ENCODE results near the gene HOMER2. TPM values are rescaled to one million over a fixed set of nuclear protein-coding genes. Genes with fewer than 3 reads are reported as not detected.

HOMER2 gene
- polyA plus RNA-seq, 1 experiment = 1.1 TPM

DNA sequence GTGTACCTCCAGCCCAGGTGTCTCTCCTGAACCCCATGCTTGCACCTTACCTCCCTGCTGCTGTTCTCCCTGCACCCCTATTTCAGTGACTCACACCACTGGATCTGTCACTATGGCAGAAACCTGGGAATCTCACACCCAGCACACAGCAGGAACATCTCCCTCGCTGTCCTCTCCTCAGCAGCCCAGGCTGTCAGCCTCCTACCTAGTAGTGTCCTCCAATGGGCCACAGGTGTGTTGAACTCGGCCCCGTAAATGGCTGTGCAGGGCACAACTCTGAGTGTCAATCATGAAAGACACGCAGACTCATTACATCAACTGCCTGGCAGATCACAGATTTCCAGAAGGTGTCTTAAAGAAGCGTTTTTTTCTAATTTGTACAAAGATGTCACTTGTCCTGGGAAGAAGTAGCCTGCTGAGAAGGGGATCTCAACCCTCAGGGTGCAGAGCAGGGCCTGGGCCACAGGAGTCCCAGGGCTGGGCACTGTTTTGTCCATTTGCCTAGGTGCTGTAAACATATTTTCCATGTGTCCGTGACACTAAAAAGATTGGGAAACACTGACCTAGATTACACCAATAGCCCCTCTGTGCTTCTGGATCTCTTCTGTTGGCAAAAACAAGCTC is 33.8 kb downstream of the HOMER2 start:
- no peak for DNase-seq (ENCODE audit: low read depth, low spot score)
- Histone ChIP-seq H3K4me3 (ENCODE audit: low read depth, low read length) (no peak overlapping the region), H3K27me3 (ENCODE audit: control insufficient read depth, insufficient read depth, low read length) (peaks cover 2% of the 10 kb centered on the region), H3K27ac (ENCODE audit: low read depth, low read length) (no peak overlapping the region), H3K9me3 (ENCODE audit: control insufficient read depth, insufficient read depth, low read length) (no peaks in the 10 kb centered on the region)
- TF ChIP-seq, protein P1, sequence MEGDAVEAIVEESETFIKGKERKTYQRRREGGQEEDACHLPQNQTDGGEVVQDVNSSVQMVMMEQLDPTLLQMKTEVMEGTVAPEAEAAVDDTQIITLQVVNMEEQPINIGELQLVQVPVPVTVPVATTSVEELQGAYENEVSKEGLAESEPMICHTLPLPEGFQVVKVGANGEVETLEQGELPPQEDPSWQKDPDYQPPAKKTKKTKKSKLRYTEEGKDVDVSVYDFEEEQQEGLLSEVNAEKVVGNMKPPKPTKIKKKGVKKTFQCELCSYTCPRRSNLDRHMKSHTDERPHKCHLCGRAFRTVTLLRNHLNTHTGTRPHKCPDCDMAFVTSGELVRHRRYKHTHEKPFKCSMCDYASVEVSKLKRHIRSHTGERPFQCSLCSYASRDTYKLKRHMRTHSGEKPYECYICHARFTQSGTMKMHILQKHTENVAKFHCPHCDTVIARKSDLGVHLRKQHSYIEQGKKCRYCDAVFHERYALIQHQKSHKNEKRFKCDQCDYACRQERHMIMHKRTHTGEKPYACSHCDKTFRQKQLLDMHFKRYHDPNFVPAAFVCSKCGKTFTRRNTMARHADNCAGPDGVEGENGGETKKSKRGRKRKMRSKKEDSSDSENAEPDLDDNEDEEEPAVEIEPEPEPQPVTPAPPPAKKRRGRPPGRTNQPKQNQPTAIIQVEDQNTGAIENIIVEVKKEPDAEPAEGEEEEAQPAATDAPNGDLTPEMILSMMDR (IDR thresholded peaks at IDR 0.05; ENCODE audit: low read depth, low read length) = no peak
- ChIA-PET CTCF (no interaction called here), POLR2A (no interaction called here)

DNA sequence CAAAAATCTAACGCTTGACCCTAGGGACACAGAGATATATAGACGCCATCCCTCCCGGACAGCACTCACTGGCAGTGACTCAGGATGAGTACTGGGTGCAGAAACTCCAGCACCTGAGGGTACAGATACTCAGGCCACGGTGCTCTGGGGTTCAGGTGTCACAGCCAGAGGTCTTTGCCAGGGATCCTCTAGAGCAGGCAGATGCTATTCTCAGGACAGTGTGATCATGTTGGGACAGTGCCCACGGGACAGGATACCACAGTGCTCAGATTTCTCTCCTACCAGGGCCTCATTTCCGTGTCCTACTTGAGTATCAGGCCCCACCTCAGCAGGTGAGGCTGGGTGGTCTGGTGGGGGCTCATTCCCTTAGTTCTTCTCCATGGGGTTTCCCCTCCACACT is 34.4 kb downstream of the HOMER2 start:
- no peak overlapping the region for H3K27ac ChIP-seq (ENCODE audit: low read depth, low read length)
- TF ChIP-seq, protein P1 (IDR thresholded peaks at IDR 0.05; ENCODE audit: low read depth, low read length) = no peak
- H3K4me3 ChIP-seq (ENCODE audit: low read depth, low read length) = no peak overlapping the region
- peaks cover 2% of the 10 kb centered on the region for H3K27me3 ChIP-seq (ENCODE audit: control insufficient read depth, insufficient read depth, low read length)
- ChIA-PET POLR2A (no interaction called here), CTCF (no interaction called here)
- no peaks in the 10 kb centered on the region for H3K9me3 ChIP-seq (ENCODE audit: control insufficient read depth, insufficient read depth, low read length)
- no peak for DNase-seq (ENCODE audit: low read depth, low spot score)

DNA sequence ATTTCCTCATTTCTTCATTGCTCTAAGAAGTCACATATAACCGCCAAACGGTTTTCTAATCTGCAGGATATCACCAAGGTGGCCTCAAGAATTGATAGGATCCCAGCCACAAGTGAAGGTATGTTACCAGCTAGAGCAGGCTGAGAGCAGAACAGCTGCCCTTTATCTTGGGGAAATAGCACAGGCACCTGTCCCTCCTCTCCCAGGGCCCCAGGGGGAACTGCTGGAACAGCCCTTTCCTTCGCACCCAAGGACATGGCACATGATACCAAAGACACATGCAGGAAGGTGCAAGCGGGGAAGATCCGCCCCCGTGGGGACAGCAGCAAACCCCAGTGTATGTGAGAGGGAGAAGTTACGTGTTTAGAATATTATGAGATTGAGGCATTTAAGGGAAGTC is 35.3 kb downstream of the HOMER2 start:
- CTCF ChIA-PET = no interaction called here
- DNase-seq (ENCODE audit: low read depth, low spot score) = no peak
- H3K27me3 ChIP-seq (ENCODE audit: control insufficient read depth, insufficient read depth, low read length) = peaks cover 2% of the 10 kb centered on the region

DNA sequence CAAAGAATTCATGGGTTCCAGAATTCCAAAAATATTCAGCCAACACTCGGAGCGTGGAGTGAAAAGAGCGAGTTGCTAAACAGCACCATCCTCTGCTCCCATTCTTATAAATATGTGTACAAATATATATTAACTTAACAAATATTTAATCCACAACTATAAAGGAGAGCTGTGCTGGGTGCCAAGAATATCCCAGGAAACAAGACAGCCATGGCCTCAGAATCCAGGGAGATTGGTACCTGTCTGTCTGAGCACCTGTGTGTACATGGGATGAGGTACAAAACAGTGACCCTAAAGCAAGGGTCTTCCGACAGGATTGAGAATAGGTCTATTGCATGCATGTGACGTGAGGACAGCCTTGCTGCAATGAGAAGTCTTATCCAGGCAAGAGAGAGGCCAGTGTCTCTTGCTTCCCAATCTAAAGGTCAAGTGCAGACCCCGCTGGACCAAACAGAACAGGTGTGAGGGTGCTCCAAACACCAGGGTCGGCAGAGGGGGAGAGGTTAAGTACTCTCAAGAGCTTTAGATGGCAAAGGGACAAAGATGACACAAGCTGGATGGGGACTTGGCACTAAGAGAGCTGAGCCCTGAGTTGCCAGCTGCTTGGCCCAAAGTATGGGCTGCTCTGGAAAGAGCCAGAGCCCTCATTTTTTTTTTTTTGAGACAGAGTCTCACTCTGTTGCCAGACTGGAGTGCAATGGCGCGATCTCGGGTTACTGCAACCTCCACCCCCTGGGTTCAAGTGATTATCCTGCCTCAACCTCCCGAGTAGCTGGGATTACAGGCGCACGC is 36.2 kb downstream of the HOMER2 start:
- TF ChIP-seq, protein P1 (IDR thresholded peaks at IDR 0.05; ENCODE audit: low read depth, low read length) = no peak
- CTCF ChIA-PET = no interaction called here
- H3K27ac ChIP-seq (ENCODE audit: low read depth, low read length) = no peak overlapping the region
- H3K4me3 ChIP-seq (ENCODE audit: low read depth, low read length) = no peak overlapping the region
- H3K9me3 ChIP-seq (ENCODE audit: control insufficient read depth, insufficient read depth, low read length) = no peaks in the 10 kb centered on the region
- POLR2A ChIA-PET = no interaction called here
- no peak for DNase-seq (ENCODE audit: low read depth, low spot score)
- peaks cover 2% of the 10 kb centered on the region for H3K27me3 ChIP-seq (ENCODE audit: control insufficient read depth, insufficient read depth, low read length)

More for the DNA sequence above, 35.3 kb downstream of the HOMER2 start:
- no peak overlapping the region for H3K4me3 ChIP-seq (ENCODE audit: low read depth, low read length)
- POLR2A ChIA-PET = no interaction called here
- TF ChIP-seq, protein P1 (IDR thresholded peaks at IDR 0.05; ENCODE audit: low read depth, low read length) = no peak
- no peak overlapping the region for H3K27ac ChIP-seq (ENCODE audit: low read depth, low read length)
- H3K9me3 ChIP-seq (ENCODE audit: control insufficient read depth, insufficient read depth, low read length) = no peaks in the 10 kb centered on the region

DNA sequence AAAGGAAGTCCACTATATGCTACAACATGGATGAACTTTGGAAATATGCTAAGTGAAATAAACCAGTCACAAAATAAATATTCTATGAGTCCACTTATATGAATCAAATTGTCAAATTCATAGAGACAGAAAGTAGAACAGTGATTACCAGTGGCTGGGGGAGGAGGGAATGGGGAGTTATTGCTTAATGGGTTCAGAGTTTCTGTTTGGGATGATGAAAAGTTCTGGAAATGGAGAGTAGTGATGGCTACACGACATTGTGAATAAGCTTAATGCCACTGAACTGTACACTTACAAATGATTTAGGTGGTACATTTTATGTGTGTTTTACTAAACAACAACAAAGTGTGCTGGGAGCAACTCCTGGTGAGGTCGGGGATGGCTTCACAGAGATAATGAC is 38.1 kb downstream of the HOMER2 start:
- Histone ChIP-seq H3K27me3 (ENCODE audit: control insufficient read depth, insufficient read depth, low read length) (peaks cover 2% of the 10 kb centered on the region), H3K27ac (ENCODE audit: low read depth, low read length) (no peak overlapping the region), H3K4me3 (ENCODE audit: low read depth, low read length) (no peak overlapping the region), H3K9me3 (ENCODE audit: control insufficient read depth, insufficient read depth, low read length) (no peaks in the 10 kb centered on the region)
- TF ChIP-seq, protein P1 (IDR thresholded peaks at IDR 0.05; ENCODE audit: low read depth, low read length) = no peak
- ChIA-PET CTCF (interaction anchor here (0.6 kb wide), 1 partner anchor 98 kb away, joined by 3 read pairs; no protein-coding TSS in a partner anchor), POLR2A (no interaction called here)
- DNase-seq (ENCODE audit: low read depth, low spot score) = no peak
